Neural cell (in vitro differentiated cells): ENCODE measurements around the gene PTPRD. TPM values are rescaled to one million over a fixed set of nuclear protein-coding genes. Genes with fewer than 3 reads are reported as not detected.

Source experiments
- H2AFZ ChIP-seq: fragments of 200-600, 300-800 bp; sonication (generic), shearing (Covaris generic); 2 replicates; pipeline ENCODE4 v1.6.0; 2014; ENCODE audit warnings: low read depth, mild to moderate bottlenecking, antibody characterized with exemption, low read length, moderate library complexity
- H3F3A ChIP-seq: fragments of 200-600 bp; shearing (Covaris generic); 2 replicates; pipeline ENCODE4 v1.6.1; 2016; ENCODE audit warnings: mild to moderate bottlenecking, moderate library complexity, mixed read lengths, antibody characterized with exemption, low read length; ENCODE audit not compliant: insufficient read depth, poor library complexity, severe bottlenecking
- H3K27ac ChIP-seq: fragments of 200-600, 300-800 bp; sonication (generic), shearing (Covaris generic); 2 replicates; pipeline ENCODE4 v1.5.1; 2014; ENCODE audit warnings: mild to moderate bottlenecking, low read length, moderate library complexity
- H3K27me3 ChIP-seq: fragments of 300-800, 200-600 bp; sonication (generic), shearing (Covaris generic); 2 replicates; pipeline ENCODE4 v1.6.0; 2014; ENCODE audit warnings: mild to moderate bottlenecking, low read depth, low read length, moderate library complexity; ENCODE audit not compliant: insufficient read depth
- H3K36me3 ChIP-seq: fragments of 300-800, 200-600 bp; sonication (generic), shearing (Covaris generic); 2 replicates; pipeline ENCODE4 v1.5.1; 2014; ENCODE audit warnings: mild to moderate bottlenecking, antibody characterized with exemption, low read length, moderate library complexity; ENCODE audit not compliant: insufficient read depth
- H3K4me2 ChIP-seq: fragments of 300-800, 200-600 bp; sonication (generic), shearing (Covaris generic); 2 replicates; pipeline ENCODE4 v1.6.0; 2014; ENCODE audit warnings: mild to moderate bottlenecking, low read length
- H3K4me3 ChIP-seq: fragments of 300-800, 200-600 bp; sonication (generic), shearing (Covaris generic); 2 replicates; pipeline ENCODE4 v1.5.1; 2014; ENCODE audit warnings: mild to moderate bottlenecking, low read length, moderate library complexity
- H3K79me2 ChIP-seq: fragments of 200-600 bp; shearing (Covaris generic); replicated peaks from 2 replicates; pipeline ENCODE4 v1.6.0; 2014; ENCODE audit warnings: mild to moderate bottlenecking, low read length, moderate library complexity; ENCODE audit not compliant: insufficient read depth
- H3K9ac ChIP-seq: fragments of 300-800, 200-600 bp; sonication (generic), shearing (Covaris generic); 2 replicates; pipeline ENCODE4 v1.6.1; 2016; ENCODE audit warnings: mild to moderate bottlenecking, low read length, mixed read lengths
- H3K9me2 ChIP-seq: fragments of 200-600 bp; shearing (Covaris generic); 2 replicates; pipeline ENCODE4 v1.6.1; 2016; ENCODE audit warnings: mild to moderate bottlenecking, low read length, mixed read lengths; ENCODE audit not compliant: insufficient read depth
- H3K9me3 ChIP-seq: fragments of 200-600, 300-800 bp; sonication (generic), shearing (Covaris generic); 2 replicates; pipeline ENCODE4 v1.6.1; 2016; ENCODE audit warnings: mild to moderate bottlenecking, mixed run types, low read length, moderate library complexity, mixed read lengths
- H4K20me1 ChIP-seq: fragments of 200-600 bp; shearing (Covaris generic); 2 replicates; pipeline ENCODE4 v1.6.1; 2016; ENCODE audit warnings: mild to moderate bottlenecking, mixed run types; ENCODE audit not compliant: insufficient read depth
- EP300 ChIP-seq: fragments of 450-650 bp; conservative IDR thresholded peaks from 2 replicates; pipeline ENCODE4 v1.6.1; 2014; ENCODE audit warnings: antibody characterized with exemption, mild to moderate bottlenecking, moderate library complexity; ENCODE audit not compliant: poor library complexity, severe bottlenecking
- EZH2 ChIP-seq: fragments of 200-600, 300-800 bp; shearing (Covaris generic), sonication (generic); IDR thresholded peaks from 2 replicates; pipeline ENCODE4 v1.6.1; 2014; ENCODE audit warnings: antibody characterized with exemption, low read length, borderline replicate concordance, mild to moderate bottlenecking; ENCODE audit not compliant: insufficient read depth, poor library complexity, severe bottlenecking
- POLR2AphosphoS5 ChIP-seq: IDR thresholded peaks from 2 replicates; pipeline ENCODE4 v1.6.1; 2012
- SMC3 ChIP-seq: fragments of 450-650 bp; conservative IDR thresholded peaks from 2 replicates; pipeline ENCODE4 v1.6.1; 2014; ENCODE audit warnings: antibody characterized with exemption, mild to moderate bottlenecking, moderate library complexity; ENCODE audit not compliant: poor library complexity
- polyA plus RNA-seq: library from polyadenylated mRNA; depleted of rRNA; stranded (reverse); fragments of >200 nt; gene quantifications from 2 replicates; pipeline ENCODE4 v1.2.3, GENCODE V29; 2014
- TF ChIP-seq, protein P1 (sequence below): IDR thresholded peaks from 2 replicates; pipeline ENCODE4 v1.6.1; 2012; ENCODE audit warnings: borderline replicate concordance
- TF ChIP-seq, protein P2 (sequence below): fragments of 450-650 bp; IDR thresholded peaks from 2 replicates; pipeline ENCODE4 v1.5.1; 2014; ENCODE audit warnings: antibody characterized with exemption, mild to moderate bottlenecking, moderate library complexity; ENCODE audit not compliant: poor library complexity, severe bottlenecking

PTPRD gene
- polyA plus RNA-seq, 1 donor from 2014 or later: 143 TPM

GRCh38 chr9:8784838-8785237 lies 1828.0 kb downstream of the PTPRD start:
- Histone ChIP-seq H3K4me2 (no peak overlapping the region), H3K36me3 (peaks cover 4% of the 10 kb centered on the region), H2AFZ (no peak overlapping the region), H3K27ac (no peak overlapping the region), H4K20me1 (no peaks in the 10 kb centered on the region), H3F3A (no peaks in the 10 kb centered on the region), H3K9me3 (no peaks in the 10 kb centered on the region), H3K79me2 (peaks cover 42% of the 10 kb centered on the region), H3K4me3 (no peak overlapping the region), H3K9me2 (no peaks in the 10 kb centered on the region), H3K9ac (no peak overlapping the region), H3K27me3 (no peaks in the 10 kb centered on the region)
- TF ChIP-seq EP300: no peak
- TF ChIP-seq, protein P1, sequence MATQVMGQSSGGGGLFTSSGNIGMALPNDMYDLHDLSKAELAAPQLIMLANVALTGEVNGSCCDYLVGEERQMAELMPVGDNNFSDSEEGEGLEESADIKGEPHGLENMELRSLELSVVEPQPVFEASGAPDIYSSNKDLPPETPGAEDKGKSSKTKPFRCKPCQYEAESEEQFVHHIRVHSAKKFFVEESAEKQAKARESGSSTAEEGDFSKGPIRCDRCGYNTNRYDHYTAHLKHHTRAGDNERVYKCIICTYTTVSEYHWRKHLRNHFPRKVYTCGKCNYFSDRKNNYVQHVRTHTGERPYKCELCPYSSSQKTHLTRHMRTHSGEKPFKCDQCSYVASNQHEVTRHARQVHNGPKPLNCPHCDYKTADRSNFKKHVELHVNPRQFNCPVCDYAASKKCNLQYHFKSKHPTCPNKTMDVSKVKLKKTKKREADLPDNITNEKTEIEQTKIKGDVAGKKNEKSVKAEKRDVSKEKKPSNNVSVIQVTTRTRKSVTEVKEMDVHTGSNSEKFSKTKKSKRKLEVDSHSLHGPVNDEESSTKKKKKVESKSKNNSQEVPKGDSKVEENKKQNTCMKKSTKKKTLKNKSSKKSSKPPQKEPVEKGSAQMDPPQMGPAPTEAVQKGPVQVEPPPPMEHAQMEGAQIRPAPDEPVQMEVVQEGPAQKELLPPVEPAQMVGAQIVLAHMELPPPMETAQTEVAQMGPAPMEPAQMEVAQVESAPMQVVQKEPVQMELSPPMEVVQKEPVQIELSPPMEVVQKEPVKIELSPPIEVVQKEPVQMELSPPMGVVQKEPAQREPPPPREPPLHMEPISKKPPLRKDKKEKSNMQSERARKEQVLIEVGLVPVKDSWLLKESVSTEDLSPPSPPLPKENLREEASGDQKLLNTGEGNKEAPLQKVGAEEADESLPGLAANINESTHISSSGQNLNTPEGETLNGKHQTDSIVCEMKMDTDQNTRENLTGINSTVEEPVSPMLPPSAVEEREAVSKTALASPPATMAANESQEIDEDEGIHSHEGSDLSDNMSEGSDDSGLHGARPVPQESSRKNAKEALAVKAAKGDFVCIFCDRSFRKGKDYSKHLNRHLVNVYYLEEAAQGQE: no peak
- no peak for TF ChIP-seq POLR2AphosphoS5
- no peak for TF ChIP-seq EZH2
- TF ChIP-seq, protein P2, sequence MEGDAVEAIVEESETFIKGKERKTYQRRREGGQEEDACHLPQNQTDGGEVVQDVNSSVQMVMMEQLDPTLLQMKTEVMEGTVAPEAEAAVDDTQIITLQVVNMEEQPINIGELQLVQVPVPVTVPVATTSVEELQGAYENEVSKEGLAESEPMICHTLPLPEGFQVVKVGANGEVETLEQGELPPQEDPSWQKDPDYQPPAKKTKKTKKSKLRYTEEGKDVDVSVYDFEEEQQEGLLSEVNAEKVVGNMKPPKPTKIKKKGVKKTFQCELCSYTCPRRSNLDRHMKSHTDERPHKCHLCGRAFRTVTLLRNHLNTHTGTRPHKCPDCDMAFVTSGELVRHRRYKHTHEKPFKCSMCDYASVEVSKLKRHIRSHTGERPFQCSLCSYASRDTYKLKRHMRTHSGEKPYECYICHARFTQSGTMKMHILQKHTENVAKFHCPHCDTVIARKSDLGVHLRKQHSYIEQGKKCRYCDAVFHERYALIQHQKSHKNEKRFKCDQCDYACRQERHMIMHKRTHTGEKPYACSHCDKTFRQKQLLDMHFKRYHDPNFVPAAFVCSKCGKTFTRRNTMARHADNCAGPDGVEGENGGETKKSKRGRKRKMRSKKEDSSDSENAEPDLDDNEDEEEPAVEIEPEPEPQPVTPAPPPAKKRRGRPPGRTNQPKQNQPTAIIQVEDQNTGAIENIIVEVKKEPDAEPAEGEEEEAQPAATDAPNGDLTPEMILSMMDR: no peak
- no peak for TF ChIP-seq SMC3

DNA sequence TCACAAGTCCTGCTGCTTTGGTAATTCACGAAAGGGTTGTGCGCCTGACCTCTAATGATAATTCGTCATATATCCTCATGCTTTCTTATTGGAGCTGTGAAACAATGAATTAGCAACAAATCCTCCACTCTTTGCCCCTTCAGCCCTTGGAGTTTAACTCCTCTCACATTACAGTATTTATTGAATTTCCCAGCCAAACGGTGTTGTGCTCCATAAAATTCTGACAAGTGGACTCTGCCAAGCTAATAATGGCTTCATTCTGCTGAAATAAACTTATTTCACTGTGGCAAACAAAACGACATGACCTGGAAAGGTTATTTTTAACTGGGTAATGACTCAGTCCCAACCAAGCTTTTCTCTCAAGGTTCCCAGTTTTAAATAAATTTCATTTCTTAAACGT lies 1828.9 kb downstream of the PTPRD start:
- no peaks in the 10 kb centered on the region for H4K20me1 ChIP-seq
- H3K9me3 ChIP-seq: no peaks in the 10 kb centered on the region
- H2AFZ ChIP-seq: no peak overlapping the region
- H3K9me2 ChIP-seq: no peaks in the 10 kb centered on the region
- no peak overlapping the region for H3K4me3 ChIP-seq
- H3K27me3 ChIP-seq: no peaks in the 10 kb centered on the region
- TF ChIP-seq POLR2AphosphoS5 (no peak), SMC3 (no peak), EP300 (no peak)
- TF ChIP-seq, protein P2: no peak
- H3F3A ChIP-seq: no peaks in the 10 kb centered on the region
- no peak overlapping the region for H3K9ac ChIP-seq
- no peak overlapping the region for H3K27ac ChIP-seq
- no peak overlapping the region for H3K4me2 ChIP-seq
- H3K79me2 ChIP-seq: peaks cover 35% of the 10 kb centered on the region
- H3K36me3 ChIP-seq: no peaks in the 10 kb centered on the region
